ENCODE measurements around the gene TRABD. TPM values are rescaled to one million over a fixed set of nuclear protein-coding genes. Genes with fewer than 3 reads are reported as not detected.
A peak's percentile ranks its signal among the peaks of the same experiment; 100 is the strongest.

TRABD gene
- total RNA-seq, 2 experiments from 2014 or later = 126 to 128 TPM

- CTCF ChIA-PET (ENCODE audit: unreplicated experiment) = no interaction called here
- POLR2A ChIA-PET = no interaction called here
Measured at GRCh38 chr22:50221410-50222300, 35.9 kb downstream of the TRABD start.

DNA sequence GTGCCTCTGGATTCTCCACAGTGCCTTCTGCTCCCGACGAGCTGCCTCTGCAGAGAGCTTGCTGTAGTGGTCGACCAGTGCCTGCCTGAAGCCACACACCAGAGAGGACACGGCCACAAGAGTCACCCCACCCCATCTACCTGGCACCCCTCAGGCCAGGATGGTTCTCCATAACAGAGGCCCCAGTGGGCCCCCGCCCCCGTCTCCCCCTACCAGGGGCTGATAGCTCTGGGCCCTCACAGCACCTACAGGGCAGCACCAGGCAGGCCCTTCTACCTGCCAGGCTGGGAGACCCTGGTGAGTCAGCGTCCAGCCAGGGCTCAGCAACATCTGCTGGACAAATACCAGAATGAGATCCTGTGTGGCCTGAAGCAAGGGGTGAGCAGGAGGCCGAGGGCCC, 36.8 kb downstream of the TRABD start:
- TF ChIP-seq EZH2phosphoT487 (IDR thresholded peaks at IDR 0.05; ENCODE audit: borderline replicate concordance, low read depth, low read length) (no peak), CTCF (conservative IDR thresholded peaks at IDR 0.05; ENCODE audit: low read length) (no peak)
- DNase-seq (ENCODE audit: low spot score) = no peak
- Histone ChIP-seq H3K79me2 (ENCODE audit: insufficient read depth, low read depth, low read length) (no peaks in the 10 kb centered on the region), H3K4me3 (ENCODE audit: low read depth, low read length, poor library complexity, severe bottlenecking) (no peak overlapping the region), H3K36me3 (ENCODE audit: insufficient read depth, low read length) (peaks cover 81% of the 10 kb centered on the region), H4K20me1 (ENCODE audit: insufficient read depth, low read length) (no peaks in the 10 kb centered on the region), H3K9me3 (ENCODE audit: low read length) (no peaks in the 10 kb centered on the region), H3K4me2 (ENCODE audit: low read length) (no peak overlapping the region), H2AFZ (ENCODE audit: low read length) (no peak overlapping the region), H3K9me2 (ENCODE audit: insufficient read depth, low read length) (no peaks in the 10 kb centered on the region), H3K27ac (ENCODE audit: low read depth, low read length, poor library complexity, severe bottlenecking) (no peak overlapping the region), H3K4me1 (ENCODE audit: insufficient read depth, low read length, poor library complexity, severe bottlenecking) (no peaks in the 10 kb centered on the region)
- no TSS peak for BruUV-seq (replicated peaks)
- ChIA-PET POLR2A (no interaction called here), CTCF (ENCODE audit: unreplicated experiment) (interaction anchor here (0.5 kb wide), 1 partner anchor 535 kb away, joined by 3 read pairs; no protein-coding TSS in a partner anchor)
- intact Hi-C loops (cut with micrococcal nuclease; ENCODE audit: unreplicated experiment) = no loop called here

More at GRCh38 chr22:50221410-50222300, 35.9 kb downstream of the TRABD start:
- Histone ChIP-seq H3K4me1 (ENCODE audit: insufficient read depth, low read length, poor library complexity, severe bottlenecking) (no peaks in the 10 kb centered on the region), H3K9me2 (ENCODE audit: insufficient read depth, low read length) (no peaks in the 10 kb centered on the region), H3K79me2 (ENCODE audit: insufficient read depth, low read depth, low read length) (no peaks in the 10 kb centered on the region), H2AFZ (ENCODE audit: low read length) (no peak overlapping the region), H4K20me1 (ENCODE audit: insufficient read depth, low read length) (no peaks in the 10 kb centered on the region), H3K4me2 (ENCODE audit: low read length) (no peak overlapping the region), H3K4me3 (ENCODE audit: low read depth, low read length, poor library complexity, severe bottlenecking) (no peak overlapping the region), H3K36me3 (ENCODE audit: insufficient read depth, low read length) (peaks cover 89% of the 10 kb centered on the region), H3K9me3 (ENCODE audit: low read length) (no peaks in the 10 kb centered on the region), H3K27ac (ENCODE audit: low read depth, low read length, poor library complexity, severe bottlenecking) (no peak overlapping the region)
- no peak for DNase-seq (ENCODE audit: low spot score)
- TF ChIP-seq CTCF (conservative IDR thresholded peaks at IDR 0.05; ENCODE audit: low read length) (peak; percentile 45), EZH2phosphoT487 (IDR thresholded peaks at IDR 0.05; ENCODE audit: borderline replicate concordance, low read depth, low read length) (no peak)
- BruUV-seq (replicated peaks) = no TSS peak
- intact Hi-C loops (cut with micrococcal nuclease; ENCODE audit: unreplicated experiment) = no loop called here

DNA sequence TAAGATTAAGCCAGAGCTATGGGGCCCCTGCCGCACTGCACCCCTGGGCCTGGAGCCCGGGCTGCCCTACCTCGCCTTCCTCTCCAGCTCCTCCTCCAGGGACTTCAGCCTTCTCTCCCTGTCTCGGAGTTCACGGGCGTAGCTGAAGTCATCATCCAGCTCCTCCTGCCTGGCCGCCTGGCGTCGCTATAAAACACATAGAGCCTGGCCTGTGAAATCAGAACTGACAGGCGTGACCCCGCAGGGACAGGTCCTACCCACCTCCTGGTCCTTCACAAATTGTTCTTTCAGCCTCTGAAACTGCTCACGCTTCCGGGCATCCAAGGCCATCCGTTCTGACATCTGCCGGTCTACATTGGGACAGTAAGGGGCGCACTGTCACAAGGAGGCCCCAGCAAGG, 38.4 kb downstream of the TRABD start:
- intact Hi-C loops (cut with micrococcal nuclease; ENCODE audit: unreplicated experiment) = no loop called here
- Histone ChIP-seq H3K36me3 (ENCODE audit: insufficient read depth, low read length) (peaks cover 68% of the 10 kb centered on the region), H3K27ac (ENCODE audit: low read depth, low read length, poor library complexity, severe bottlenecking) (no peak overlapping the region), H3K9me2 (ENCODE audit: insufficient read depth, low read length) (no peaks in the 10 kb centered on the region), H3K4me2 (ENCODE audit: low read length) (no peak overlapping the region), H2AFZ (ENCODE audit: low read length) (no peak overlapping the region), H3K4me3 (ENCODE audit: low read depth, low read length, poor library complexity, severe bottlenecking) (no peak overlapping the region), H3K79me2 (ENCODE audit: insufficient read depth, low read depth, low read length) (no peaks in the 10 kb centered on the region), H4K20me1 (ENCODE audit: insufficient read depth, low read length) (no peaks in the 10 kb centered on the region), H3K4me1 (ENCODE audit: insufficient read depth, low read length, poor library complexity, severe bottlenecking) (no peaks in the 10 kb centered on the region), H3K9me3 (ENCODE audit: low read length) (no peaks in the 10 kb centered on the region)
- no peak for TF ChIP-seq EZH2phosphoT487 (IDR thresholded peaks at IDR 0.05; ENCODE audit: borderline replicate concordance, low read depth, low read length)
- no peak for TF ChIP-seq CTCF (conservative IDR thresholded peaks at IDR 0.05; ENCODE audit: low read length)
- DNase-seq (ENCODE audit: low spot score) = no peak
- ChIA-PET CTCF (ENCODE audit: unreplicated experiment) (no interaction called here), POLR2A (no interaction called here)
- no TSS peak for BruUV-seq (replicated peaks)

All from OCI-LY7 (cell line).